Activated CD8-positive, alpha-beta T cell treated with anti-CD3 and anti-CD28 coated beads for 36 hours (primary cell): ENCODE data around the gene YES1. TPM values are rescaled to one million over a fixed set of nuclear protein-coding genes. Genes with fewer than 3 reads are reported as not detected.

ENCODE experiments used
- ATAC-seq: fragments of 200-7000 bp; cut with Tn5 transposase; one replicate; pipeline ENCODE4 v1.10.0; 2021; ENCODE audit warnings: mild to moderate bottlenecking, moderate library complexity
- CTCF ChIA-PET: fragments of 350-600 bp; sonication (Branson Sonifier 250); formaldehyde crosslinking; loops from one replicate; lab custom pipeline; 2021; ENCODE audit warnings: antibody characterized with exemption; lab: Charles Lee
- POLR2A ChIA-PET: fragments of 350-600 bp; sonication (Branson Sonifier 250); formaldehyde crosslinking; loops from one replicate; lab custom pipeline; 2021; ENCODE audit warnings: antibody characterized with exemption; lab: Charles Lee
- DNase-seq: peaks from one replicate; pipeline ENCODE4 v3.0.0-alpha.2; 2020
- H3K27ac Mint-ChIP-seq: one replicate; pipeline ENCODE4 v1.8.0; 2021; ENCODE audit warnings: mild to moderate bottlenecking, mixed read lengths
- H3K27me3 Mint-ChIP-seq: one replicate; pipeline ENCODE4 v1.8.0; 2021; ENCODE audit warnings: mixed read lengths
- H3K36me3 Mint-ChIP-seq: one replicate; pipeline ENCODE4 v1.8.0; 2021; ENCODE audit warnings: low read depth, mixed read lengths
- H3K4me1 Mint-ChIP-seq: one replicate; pipeline ENCODE4 v1.8.0; 2021; ENCODE audit warnings: low read depth, mixed read lengths
- H3K4me3 Mint-ChIP-seq: one replicate; pipeline ENCODE4 v1.8.0; 2021; ENCODE audit warnings: mild to moderate bottlenecking, moderate library complexity, mixed read lengths
- H3K9me3 Mint-ChIP-seq: one replicate; pipeline ENCODE4 v1.8.0; 2021; ENCODE audit warnings: mixed read lengths
- CTCF ChIP-seq: fragments of 200-600 bp; IDR thresholded peaks from one replicate; pipeline ENCODE4 v1.8.0; 2022; ENCODE audit warnings: antibody characterized with exemption, mild to moderate bottlenecking
- intact Hi-C: fragments of 100-400 bp; cut with micrococcal nuclease; formaldehyde crosslinking; loops from one replicate; pipeline ENCODE4 v1.10.0; 2022
- total RNA-seq, 2 experiments: library from RNA; stranded (reverse); gene quantifications; one replicate each; pipeline ENCODE4 v1.2.3, GENCODE V29; 2021

YES1 gene
- total RNA-seq, 2 experiments from 2014 or later: 38.8 to 40.0 TPM

- POLR2A ChIA-PET: no interaction called here
- ATAC-seq: no peak
- H3K27ac Mint-ChIP-seq: no peak overlapping the region
Observed at GRCh38 chr18:833197-833596, 21.2 kb upstream of the YES1 start.

GRCh38 chr18:832085-832681 is 20.1 kb upstream of the YES1 start:
- TF ChIP-seq CTCF: no peak
- Mint-ChIP-seq H3K4me1 (peaks cover 16% of the 10 kb centered on the region), H3K27ac (no peak overlapping the region), H3K9me3 (no peaks in the 10 kb centered on the region), H3K27me3 (no peaks in the 10 kb centered on the region), H3K4me3 (no peak overlapping the region), H3K36me3 (no peaks in the 10 kb centered on the region)
- POLR2A ChIA-PET: interaction anchor here (0.9 to 1.2 kb wide), 3 partner anchors 19 to 564 kb away, joined by 3 to 4 read pairs (median 3); partner anchors contain the start of gene THOC1
- CTCF ChIA-PET: interaction anchor here (0.8 to 6.2 kb wide), 16 partner anchors 8 to 216 kb away, joined by 3 to 224 read pairs (median 22); partner anchors contain the start of genes ENOSF1, TYMS and YES1
- no peak for ATAC-seq
- peak; percentile 49 for DNase-seq
- intact Hi-C loops: loop anchor here (5.0 to 10.0 kb wide), 2 partner anchors 117 to 210 kb away; partner anchors contain the start of gene ENOSF1

More at GRCh38 chr18:833197-833596, 21.2 kb upstream of the YES1 start:
- no peak for TF ChIP-seq CTCF
- CTCF ChIA-PET: interaction anchor here (1.0 to 6.2 kb wide), 8 partner anchors 8 to 208 kb away, joined by 3 to 224 read pairs (median 29); partner anchors contain the start of genes ENOSF1 and YES1
- Mint-ChIP-seq H3K27me3 (no peaks in the 10 kb centered on the region), H3K36me3 (no peaks in the 10 kb centered on the region), H3K4me1 (peaks cover 16% of the 10 kb centered on the region), H3K9me3 (no peaks in the 10 kb centered on the region), H3K4me3 (no peak overlapping the region)
- no peak for DNase-seq
- intact Hi-C loops: loop anchor here (5.0 to 10.0 kb wide), 2 partner anchors 118 to 211 kb away; partner anchors contain the start of gene ENOSF1

DNA sequence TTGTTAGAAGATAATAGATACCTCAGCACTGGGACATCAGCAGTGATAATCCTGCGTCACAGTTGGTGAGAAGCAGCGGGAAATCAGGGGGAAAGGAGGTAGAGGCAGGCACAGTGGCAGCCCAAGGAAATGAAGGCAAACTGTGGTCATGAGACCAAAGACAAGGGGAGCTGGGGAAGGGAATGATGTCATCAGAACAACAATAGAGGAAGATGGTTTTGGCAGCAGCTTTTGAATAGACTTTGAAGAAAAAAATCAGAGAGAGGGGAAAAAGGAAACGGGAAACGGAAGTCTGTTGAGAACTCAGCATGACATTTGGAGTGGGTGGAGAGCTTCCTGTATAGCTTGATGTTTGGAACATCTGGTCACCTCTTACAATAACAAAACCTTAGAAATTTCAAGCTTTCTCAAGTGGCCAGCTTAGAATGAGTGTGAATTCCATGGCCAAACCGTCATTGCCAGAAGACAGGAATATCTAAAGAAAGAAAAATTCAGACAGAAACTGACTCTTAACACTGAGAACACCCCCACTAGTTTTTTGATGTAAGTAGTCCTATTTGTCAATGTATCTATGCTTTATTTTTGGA is 18.4 kb upstream of the YES1 start:
- H3K4me1 Mint-ChIP-seq: peaks cover 24% of the 10 kb centered on the region
- TF ChIP-seq CTCF: no peak
- ATAC-seq: peak; percentile 78
- H3K27ac Mint-ChIP-seq: peak overlapping the region; percentile 87
- ChIA-PET POLR2A (interaction anchor here (0.5 to 2.2 kb wide), 9 partner anchors 18 to 172 kb away, joined by 3 to 32 read pairs (median 3); partner anchors contain the start of genes ENOSF1 and YES1), CTCF (interaction anchor here (0.6 to 6.2 kb wide), 52 partner anchors 9 to 324 kb away, joined by 3 to 224 read pairs (median 5); partner anchors contain the start of genes ENOSF1, TYMS and YES1)
- no peaks in the 10 kb centered on the region for H3K36me3 Mint-ChIP-seq
- intact Hi-C loops: loop anchor here (1.0 to 10.0 kb wide), 4 partner anchors 18 to 208 kb away; partner anchors contain the start of genes ENOSF1 and YES1
- peak; percentile 50 for DNase-seq
- H3K9me3 Mint-ChIP-seq: no peaks in the 10 kb centered on the region
- H3K27me3 Mint-ChIP-seq: no peaks in the 10 kb centered on the region
- peak overlapping the region; percentile 61 for H3K4me3 Mint-ChIP-seq

DNA sequence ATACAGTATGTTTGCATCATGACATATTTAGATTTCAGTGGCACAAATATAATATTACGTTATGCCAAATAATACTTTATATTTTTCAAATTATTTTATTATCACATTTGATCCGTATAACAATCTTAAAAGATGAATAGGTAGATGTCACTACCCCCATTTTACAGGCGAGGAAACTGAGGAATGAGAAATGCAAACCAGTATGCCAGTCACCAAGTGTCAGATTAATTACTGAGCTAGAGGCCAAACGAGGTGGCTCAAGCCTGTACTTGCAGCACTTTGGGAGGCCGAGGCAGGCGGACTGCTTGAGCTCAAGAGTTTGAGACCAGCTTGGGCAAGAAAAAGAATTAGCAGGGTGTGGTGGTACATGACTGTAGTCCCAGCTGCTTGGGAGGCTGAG is 17.4 kb upstream of the YES1 start:
- no peaks in the 10 kb centered on the region for H3K36me3 Mint-ChIP-seq
- H3K27me3 Mint-ChIP-seq: no peaks in the 10 kb centered on the region
- no peak overlapping the region for H3K4me3 Mint-ChIP-seq
- peaks cover 24% of the 10 kb centered on the region for H3K4me1 Mint-ChIP-seq
- TF ChIP-seq CTCF: no peak
- intact Hi-C loops: loop anchor here (10.0 kb wide), 1 partner anchor 565 kb away; the partner anchor contains the start of gene THOC1
- no peaks in the 10 kb centered on the region for H3K9me3 Mint-ChIP-seq
- no peak overlapping the region for H3K27ac Mint-ChIP-seq
- ChIA-PET CTCF (interaction anchor here (1.3 to 6.2 kb wide), 14 partner anchors 11 to 204 kb away, joined by 3 to 224 read pairs (median 23); partner anchors contain the start of genes ENOSF1, TYMS and YES1), POLR2A (interaction anchor here (0.9 to 2.2 kb wide), 3 partner anchors 17 to 171 kb away, joined by 3 to 32 read pairs (median 10); partner anchors contain the start of gene YES1)
- ATAC-seq (no peak), DNase-seq (no peak)
